Measurements from ENCODE around the gene ZNF483.
"Not testable (repeated sequence)": the region's sequence is repeated elsewhere in the genome, so short reads cannot be mapped to it uniquely, and the experiment has no call there.

The ZNF483 gene

GRCh38 chr9:111542497-111543254, 17.7 kb downstream of the ZNF483 start:
- TF ChIP-seq CTCF (conservative IDR thresholded peaks at IDR 0.05; ENCODE audit: low read depth, low read length) = no peak
- DNase-seq (ENCODE audit: low read depth) = no peak

GRCh38 chr9:111548623-111549022, 23.6 kb downstream of the ZNF483 start:
- no peak overlapping the region for H3K4me3 ChIP-seq (ENCODE audit: low read depth, low read length)
- no peak for DNase-seq (ENCODE audit: low read depth)
- no peak for TF ChIP-seq CTCF (conservative IDR thresholded peaks at IDR 0.05; ENCODE audit: low read depth, low read length)

More at GRCh38 chr9:111542497-111543254, 17.7 kb downstream of the ZNF483 start:
- H3K4me3 ChIP-seq (ENCODE audit: low read depth, low read length) = no peak overlapping the region

GRCh38 chr9:111555425-111555824, 30.4 kb downstream of the ZNF483 start:
- not testable (repeated sequence) for DNase-seq (ENCODE audit: low read depth); H3K4me3 ChIP-seq (ENCODE audit: low read depth, low read length)

GRCh38 chr9:111559000-111559610, 34.1 kb downstream of the ZNF483 start:
- DNase-seq (ENCODE audit: low read depth) = peak; percentile 46
- no peak overlapping the region for H3K4me3 ChIP-seq (ENCODE audit: low read depth, low read length)
- TF ChIP-seq CTCF (conservative IDR thresholded peaks at IDR 0.05; ENCODE audit: low read depth, low read length) = no peak

- H3K4me3 ChIP-seq (ENCODE audit: low read depth, low read length) = no peak overlapping the region
- DNase-seq (ENCODE audit: low read depth) = no peak
- no peak for TF ChIP-seq CTCF (conservative IDR thresholded peaks at IDR 0.05; ENCODE audit: low read depth, low read length)
Measured at GRCh38 chr9:111561165-111561719, 36.3 kb downstream of the ZNF483 start.

- DNase-seq (ENCODE audit: low read depth) = peak; percentile 17
- no peak for TF ChIP-seq CTCF (conservative IDR thresholded peaks at IDR 0.05; ENCODE audit: low read depth, low read length)
- H3K4me3 ChIP-seq (ENCODE audit: low read depth, low read length) = no peak overlapping the region
Measured at GRCh38 chr9:111566234-111566633, 41.3 kb downstream of the ZNF483 start.

GRCh38 chr9:111568127-111568526, 43.1 kb downstream of the ZNF483 start:
- not testable (repeated sequence) for H3K4me3 ChIP-seq (ENCODE audit: low read depth, low read length)

More at GRCh38 chr9:111568127-111568526, 43.1 kb downstream of the ZNF483 start:
- DNase-seq (ENCODE audit: low read depth) = not testable (repeated sequence)

Data from choroid plexus epithelial cell (primary cell).